Measurements from ENCODE around the gene TMEM254. TPM values are rescaled to one million over a fixed set of nuclear protein-coding genes. Genes with fewer than 3 reads are reported as not detected.
"Not testable (repeated sequence)": the region's sequence is repeated elsewhere in the genome, so short reads cannot be mapped to it uniquely, and the experiment has no call there.

The TMEM254 gene, protein sequence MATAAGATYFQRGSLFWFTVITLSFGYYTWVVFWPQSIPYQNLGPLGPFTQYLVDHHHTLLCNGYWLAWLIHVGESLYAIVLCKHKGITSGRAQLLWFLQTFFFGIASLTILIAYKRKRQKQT
- 22.1 TPM for polyA plus RNA-seq (2013, experiment 1 of 2; ENCODE audit: insufficient read length)
- polyA plus RNA-seq (2013, experiment 2 of 2; ENCODE audit: insufficient read length), result 20.7 TPM

DNA sequence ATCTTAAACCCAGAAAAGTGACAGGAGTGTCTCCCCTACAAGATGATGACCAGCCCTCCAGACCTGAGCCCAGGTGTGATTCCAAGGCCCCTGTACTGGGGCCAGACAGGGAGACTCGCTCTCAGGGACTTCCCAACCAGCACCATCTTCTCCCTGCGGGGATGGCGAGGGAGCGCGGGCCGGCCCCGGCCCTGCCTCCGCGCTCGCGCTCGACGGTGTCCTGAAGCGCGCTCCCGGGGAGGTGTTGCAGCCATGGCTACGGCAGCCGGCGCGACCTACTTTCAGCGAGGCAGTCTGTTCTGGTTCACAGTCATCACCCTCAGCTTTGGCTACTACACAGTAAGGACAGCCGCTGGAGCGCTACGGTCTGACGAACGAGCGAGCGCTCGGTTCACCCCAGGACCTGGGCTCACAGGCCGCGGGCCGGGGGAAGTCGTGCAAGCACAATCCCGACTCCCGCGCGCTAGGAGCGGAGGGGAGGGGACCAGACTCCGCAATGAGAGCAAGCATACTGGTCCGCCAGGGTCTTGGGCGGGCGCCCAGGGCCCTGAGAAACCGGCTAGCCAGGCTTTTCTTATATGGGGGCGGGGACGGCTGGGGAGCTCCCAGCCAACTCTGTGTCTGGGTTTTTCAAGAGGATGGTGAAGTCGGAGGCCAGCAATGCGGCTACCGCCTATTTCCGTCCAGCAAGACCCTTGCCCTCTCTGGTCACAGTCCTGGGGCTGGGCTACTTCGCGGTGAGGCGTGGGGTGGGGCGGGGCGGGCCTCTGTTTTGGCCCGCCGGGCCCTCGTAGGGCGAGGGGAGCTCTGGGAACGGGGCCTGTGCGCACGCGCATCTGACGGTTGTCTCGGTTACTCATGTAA lies at the start of gene TMEM254:
TSS of gene TMEM254 (plus strand) at position 218 of the 864 bp plus-strand sequence. CDS start at position 253, 35 bp downstream.
- DNase-seq, result peak; percentile 85

DNA sequence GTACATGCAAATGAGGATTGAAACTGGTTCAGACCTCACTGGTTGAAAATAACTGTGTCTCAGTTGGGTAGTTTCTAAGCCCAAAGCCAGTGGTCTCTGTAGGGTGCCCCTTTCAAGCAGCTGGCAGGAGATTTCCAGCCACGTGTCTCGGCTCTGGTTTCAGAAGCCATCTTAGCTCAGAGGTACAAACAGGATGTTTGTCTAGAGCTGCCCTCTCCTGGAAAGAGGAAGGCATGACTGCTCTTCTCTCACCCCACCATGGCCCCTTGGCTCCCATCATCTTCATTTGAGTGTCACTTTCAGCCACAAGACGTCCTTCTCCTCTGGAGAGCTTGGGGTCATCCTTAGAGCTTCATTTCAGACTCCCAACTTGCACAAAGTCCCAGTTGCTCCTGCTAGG lies 49.3 kb upstream of the TMEM254 start:
- DNase-seq, result not testable (repeated sequence)

DNA sequence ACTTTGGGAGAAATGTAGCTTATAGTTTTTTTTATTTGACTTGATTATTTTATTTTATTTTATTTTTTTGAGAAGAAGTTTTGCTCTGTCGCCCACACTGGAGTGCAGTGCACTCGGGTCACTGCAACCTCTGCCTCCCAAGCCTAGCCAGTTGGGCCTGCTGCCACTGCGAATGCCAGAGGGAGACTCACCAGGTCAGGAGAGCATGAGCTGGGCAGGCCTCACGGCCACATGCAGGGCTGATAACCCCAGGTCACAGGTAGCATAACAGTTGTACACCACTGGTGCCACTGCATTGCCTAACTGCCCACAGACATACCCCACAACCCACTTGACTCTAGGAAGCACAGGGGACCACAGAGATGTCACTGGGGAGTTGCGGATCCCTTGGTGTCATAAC lies 48.6 kb upstream of the TMEM254 start:
- not testable (repeated sequence) for DNase-seq

DNA sequence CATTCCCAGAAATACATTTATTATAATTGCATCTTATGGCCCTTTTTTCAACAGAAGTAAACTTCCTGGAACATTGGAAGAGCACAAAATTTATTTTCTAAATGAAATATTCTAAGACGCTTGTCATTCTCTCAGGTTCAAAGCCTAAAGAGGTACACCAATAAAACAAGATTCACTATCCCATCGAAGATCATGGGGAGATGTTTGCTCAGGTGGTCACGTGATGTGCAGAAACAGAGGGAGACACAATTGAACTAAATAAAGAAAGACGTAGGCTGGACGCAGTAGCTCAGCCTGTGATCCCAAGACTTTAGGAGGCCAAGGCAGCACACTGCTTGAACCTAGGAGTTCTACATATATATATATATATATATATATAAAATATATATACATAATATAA lies 46.0 kb upstream of the TMEM254 start:
- no peak for DNase-seq

DNA sequence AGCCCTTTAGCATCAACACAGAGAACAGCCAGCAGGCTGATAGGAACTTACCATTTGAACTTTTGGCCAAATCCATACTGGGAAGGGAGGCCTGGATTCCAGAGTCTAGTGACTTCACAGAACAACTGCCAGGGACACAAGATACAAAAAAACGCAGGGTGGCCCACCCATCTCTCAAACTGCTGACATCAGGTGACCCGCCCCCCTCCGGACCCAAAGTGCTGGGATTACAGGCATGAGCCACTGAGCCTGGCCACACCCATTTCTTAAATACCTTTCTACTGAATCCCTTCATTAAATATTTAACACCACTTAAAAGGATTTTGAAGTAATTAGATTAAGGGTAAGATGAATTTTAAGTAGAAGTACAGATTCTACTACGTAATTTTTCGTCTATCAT lies 43.7 kb upstream of the TMEM254 start:
- not testable (repeated sequence) for DNase-seq

DNA sequence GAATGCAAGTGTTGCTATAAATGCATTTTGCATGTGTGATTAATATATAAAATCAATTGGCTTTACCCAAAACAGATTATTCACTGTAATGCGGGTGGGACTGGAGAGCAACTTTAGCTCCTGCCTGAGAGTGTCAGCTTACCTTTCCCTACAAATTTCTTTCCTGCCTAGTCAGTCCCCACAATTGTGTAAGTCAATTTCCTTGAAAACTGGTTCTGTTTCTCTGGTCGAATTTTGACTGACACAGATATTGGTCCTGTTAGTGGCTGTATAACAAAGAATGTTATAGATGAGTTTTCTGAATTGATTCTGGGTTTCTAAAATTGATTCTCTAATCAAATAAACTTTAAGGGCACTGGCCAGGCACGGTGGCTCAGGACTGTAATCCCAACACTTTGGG lies 43.0 kb upstream of the TMEM254 start:
- not testable (repeated sequence) for DNase-seq

DNA sequence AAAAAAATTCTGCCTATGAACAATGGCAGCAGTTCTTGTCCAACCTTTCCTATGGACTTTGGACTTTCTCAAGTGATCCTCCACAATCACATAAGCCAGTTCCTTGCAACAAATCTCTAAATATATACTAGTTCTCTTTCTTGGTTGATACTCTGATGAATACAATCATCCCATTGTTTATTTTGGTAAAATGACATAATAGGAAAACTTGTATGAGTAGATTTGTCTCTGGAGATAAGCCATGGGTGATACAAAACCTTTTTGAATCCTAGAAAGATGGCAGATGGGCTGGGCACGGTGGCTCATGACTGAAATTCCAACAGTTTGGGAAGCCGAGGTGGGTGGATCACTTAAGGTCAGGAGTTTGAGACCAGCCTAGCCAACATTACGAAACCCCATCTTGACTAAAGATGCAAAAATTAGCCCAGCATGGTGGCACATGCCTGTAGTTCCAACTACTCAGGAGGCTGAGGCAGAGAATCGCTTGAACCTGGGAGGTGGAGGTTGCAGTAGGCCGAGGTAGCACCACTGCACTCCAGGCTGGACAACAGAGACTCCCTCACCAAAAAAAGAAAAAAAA lies 41.5 kb upstream of the TMEM254 start:
- not testable (repeated sequence) for DNase-seq

DNA sequence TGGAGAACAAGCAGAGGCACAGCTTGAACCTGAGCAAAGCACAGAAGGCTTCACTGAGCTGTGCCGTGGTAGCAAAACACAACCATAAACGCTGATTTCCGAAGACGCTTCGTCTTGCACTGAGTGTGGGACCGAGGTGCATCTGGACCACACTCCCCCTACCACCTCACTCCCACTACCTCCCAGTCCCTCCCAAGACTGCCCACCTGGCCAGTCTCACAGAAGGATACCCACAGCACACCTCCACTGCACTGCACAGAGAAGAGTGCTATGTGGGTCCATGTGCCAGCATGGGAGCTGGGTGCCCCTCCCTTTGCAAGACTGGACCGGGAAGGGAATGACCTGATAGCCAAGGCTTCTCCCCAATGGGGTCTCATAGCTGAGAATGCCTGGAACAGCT lies 40.2 kb upstream of the TMEM254 start:
- not testable (repeated sequence) for DNase-seq

DNA sequence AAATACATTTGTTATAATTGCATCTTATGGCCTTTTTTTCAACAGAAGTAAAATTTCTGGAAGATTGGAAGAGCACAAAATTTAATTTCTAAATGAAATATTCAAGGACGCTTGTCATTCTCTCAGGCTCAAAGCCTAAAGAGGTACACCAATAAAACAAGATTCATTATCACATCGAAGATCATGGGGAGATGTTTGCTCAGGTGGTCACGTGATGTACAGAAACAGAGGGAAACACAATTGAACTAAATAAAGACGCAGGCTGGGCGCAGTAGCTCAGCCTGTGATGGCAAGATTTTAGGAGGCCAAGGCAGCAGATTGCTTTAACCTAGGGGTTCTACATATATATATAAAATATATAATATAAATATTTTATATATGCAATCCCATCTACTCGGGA lies 37.3 kb upstream of the TMEM254 start:
- DNase-seq, result no peak

DNA sequence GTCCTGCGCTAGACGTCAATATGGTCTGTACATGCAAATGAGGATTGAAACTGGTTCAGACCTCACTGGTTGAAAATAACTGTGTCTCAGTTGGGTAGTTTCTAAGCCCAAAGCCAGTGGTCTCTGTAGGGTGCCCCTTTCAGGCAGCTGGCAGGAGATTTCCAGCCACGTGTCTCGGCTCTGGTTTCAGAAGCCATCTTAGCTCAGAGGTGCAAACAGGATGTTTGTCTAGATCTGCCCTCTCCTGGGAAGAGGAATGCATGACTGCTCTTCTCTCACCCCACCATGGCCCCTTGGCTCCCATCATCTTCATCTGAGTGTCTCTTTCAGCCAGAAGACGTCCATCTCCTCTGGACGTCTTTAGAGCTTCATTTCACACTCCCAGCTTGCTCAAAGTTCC lies 33.5 kb upstream of the TMEM254 start:
- DNase-seq, result not testable (repeated sequence)

DNA sequence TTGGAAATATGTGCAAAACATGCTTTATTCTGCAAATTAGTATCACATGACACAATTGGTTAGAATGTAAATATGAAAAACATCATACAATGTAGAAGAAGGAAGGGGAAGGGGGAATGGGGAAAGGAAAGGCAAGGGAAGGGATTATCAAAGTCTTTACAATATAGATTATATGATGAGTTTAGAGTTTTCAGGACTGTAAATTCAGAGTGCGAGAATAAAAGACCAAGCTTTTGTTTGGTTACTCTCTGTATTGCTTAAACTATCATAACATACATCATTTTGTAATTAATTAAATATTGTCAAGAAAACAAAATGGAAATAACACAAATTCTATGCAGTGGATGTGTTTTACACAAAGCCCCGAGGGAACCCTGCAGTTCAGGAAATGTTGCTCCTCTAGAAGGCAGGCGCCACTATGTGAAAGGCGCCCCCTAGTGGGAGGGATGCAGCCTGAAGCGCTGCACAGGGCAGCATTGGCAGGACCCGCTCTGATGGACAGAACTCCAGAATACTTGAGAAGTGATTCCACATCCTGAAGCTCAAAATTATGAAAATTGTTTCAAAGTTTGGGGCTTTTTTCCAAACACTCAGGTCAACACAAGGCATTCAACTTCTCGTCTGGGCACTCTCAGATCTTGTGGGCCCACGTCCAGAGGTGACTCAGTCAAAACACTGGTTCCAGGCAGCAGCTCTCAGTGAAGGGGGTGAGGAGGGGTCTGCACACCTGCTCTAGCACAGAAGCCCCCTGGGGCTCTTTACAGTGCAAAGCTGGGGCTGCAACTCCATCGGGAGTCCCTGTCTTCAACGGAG lies 31.6 kb upstream of the TMEM254 start:
- peak; percentile 58 for DNase-seq

DNA sequence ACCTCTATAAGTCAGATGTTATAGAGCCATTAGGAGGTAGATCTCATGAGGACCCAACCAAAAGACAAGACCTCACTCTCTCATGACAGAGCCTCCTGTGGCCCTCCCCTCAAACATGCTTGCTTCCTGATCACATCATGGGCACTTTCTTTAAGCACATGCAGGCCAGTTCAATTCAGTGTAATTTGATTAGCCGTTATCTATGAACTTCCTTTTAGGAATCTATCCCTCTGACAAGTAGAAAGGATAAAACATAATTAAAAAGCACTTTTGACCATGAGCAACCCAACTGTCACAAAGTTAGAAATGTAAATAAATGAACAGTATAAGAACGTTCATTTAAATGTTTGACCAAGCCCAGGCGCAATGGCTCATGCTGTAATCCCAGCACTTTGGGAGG lies 27.7 kb upstream of the TMEM254 start:
- no peak for DNase-seq

DNA sequence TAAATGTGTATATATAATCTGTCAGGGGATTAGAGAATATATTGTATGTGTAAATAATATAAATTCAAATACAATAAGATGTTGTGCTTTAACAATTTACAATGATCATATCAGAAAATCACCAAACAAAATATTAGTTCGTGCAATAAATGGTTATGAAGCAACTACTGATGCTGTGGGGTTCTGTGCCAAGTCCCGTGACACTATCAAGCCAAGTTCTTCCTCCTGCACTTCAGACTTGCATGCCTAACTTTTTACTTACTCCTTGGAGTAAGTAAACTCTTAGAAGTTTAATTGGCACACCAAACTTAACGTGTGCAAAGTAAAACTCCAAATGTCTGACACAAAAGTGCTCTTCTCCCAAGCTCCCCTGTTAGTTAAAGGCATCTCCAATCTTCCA lies 26.5 kb upstream of the TMEM254 start:
- DNase-seq, result no peak

DNA sequence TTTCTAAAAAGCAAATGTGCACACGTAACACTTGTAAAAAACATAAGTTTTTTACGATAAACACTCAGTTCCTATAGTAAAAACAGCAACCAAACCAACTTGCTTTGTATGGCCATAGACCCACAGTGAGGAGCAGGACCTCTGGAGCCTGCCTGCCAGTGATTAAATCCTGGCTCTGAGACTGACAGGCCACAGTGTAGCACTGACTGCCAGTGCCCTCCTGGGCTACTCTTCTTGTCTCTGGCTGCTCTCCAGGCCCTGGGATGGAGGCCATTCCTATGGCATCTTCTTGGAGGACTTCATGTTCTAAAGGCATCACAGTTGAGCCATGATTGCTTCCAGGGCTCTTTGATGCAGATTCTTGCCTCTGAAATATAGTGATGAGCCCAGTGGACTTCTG lies 22.7 kb upstream of the TMEM254 start:
- DNase-seq, result no peak

DNA sequence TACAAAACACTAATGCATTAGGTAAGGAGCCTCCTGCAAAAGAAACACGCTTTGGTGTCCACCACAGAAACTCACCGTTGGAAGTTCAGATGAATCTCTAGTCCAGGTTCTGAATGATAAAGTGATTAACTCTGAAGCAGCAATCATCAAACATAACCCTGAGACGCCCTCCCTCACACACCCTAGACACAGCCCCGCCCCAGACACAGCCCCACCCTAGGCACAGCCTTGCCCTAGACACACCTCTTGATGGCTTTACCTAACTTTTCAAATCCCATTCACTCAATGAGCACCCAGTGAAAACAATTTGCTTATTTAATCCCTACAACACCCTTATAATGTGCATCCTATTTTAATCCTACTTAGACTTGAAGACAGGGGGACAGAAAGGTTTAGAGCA lies 21.3 kb upstream of the TMEM254 start:
- no peak for DNase-seq

DNA sequence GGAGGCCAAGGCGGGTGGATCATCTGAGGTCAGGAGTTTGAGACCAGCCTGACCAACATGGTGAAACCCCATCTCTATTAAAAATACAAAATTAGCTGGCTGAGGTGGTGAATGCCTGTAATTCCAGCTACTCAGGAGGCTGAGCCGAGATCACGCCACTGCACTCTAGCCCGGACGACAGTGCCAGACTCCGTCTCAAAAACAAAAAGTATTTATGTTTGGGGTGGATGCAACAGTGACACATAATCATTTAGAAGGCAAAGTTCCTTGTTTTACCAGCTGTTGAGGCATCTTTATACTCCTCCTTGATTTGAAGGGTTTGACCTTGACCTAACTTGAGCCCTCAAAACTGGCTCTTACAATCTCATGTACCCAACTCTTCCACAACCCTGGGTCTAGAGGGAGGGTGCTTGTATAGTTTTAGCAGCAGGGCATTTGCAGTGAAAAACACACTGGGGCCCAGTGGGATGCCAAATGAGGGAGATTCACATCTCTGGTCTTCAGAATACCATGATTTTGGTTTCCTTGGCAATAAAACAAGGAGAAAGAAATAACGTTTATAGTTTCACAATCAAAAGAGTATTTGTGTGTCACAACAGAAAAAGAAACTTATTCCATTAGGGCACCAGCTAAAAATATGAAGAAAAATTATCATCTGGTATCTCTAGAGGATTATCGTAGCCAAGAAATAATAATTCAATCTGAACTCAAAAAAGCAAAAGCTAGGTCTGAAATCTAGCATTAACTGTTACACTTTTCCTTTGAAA lies 14.2 kb upstream of the TMEM254 start:
- DNase-seq, result no peak

DNA sequence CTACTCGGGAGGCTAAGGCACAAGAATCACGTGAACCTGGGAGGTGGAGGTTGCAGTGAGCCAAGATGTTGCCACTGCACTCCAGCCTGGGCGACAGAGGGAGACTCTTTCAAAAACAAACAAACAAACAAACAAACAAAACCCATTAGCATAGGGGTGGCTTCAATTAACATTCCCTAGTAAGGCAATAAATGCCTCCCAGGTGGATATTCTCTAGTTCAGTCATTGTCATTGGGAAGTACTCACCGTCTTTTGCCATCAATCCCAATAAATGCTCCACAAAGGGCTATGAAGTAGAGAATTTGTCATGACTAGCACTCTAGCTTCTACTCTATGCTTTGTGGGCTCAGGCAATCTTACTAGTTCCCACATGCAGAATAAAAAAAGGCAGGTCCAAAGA lies 11.7 kb upstream of the TMEM254 start:
- no peak for DNase-seq

DNA sequence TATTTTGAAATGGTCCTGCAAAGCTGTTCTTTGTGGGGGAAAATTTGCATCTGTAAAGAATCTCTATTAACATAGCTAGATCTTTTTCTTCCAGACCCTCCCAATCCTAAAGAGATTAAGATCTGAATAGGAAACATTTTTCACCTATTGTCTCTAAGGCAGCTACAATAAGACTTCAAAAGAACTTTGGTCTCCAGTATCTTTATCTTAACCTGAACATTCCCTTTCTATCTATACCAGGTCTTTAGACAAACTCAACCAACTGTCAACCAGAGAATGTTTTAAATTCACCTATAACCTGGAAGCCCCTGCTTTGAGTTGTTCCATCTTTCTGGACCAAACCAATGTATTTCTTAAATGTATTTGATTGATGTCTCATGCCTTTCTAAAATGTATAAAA lies 10.6 kb upstream of the TMEM254 start:
- not testable (repeated sequence) for DNase-seq

DNA sequence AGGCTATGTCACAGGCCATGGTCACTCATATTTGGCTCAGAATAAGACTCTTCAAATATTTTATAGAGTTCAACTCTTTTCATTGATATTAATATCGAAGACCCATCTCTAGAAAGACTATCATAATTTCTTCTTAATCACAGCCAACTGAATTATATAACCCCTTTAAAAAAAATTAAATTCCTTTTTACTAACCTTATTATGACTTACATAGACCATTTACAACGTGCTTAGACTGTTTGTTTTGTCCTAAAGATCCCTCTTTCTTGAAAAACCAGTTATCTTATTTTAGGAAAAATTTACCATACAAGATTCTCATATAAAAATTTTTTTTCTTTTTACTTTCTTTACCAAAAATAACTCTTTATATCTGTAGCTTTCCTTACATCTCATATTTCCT lies 10.2 kb upstream of the TMEM254 start:
- no peak for DNase-seq

DNA sequence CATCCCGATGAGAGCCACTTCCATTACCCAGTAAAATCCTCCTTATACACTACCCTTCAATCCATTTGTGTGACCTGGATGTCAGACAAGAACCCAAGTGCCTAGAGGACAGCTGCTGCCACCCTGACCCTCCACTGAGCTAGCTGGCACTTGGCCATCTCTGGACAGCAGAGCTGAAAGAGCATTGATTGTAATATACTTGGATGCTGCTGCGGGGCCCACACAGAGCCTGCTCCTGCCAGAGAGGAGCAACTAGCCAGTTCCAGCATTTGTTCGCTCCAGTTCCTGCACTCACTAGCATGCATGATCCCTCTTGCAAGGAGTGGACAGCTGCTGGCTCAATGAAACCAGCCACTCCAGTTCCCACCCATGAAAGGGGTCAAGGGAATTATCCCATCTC lies 8.4 kb upstream of the TMEM254 start:
- no peak for DNase-seq

DNA sequence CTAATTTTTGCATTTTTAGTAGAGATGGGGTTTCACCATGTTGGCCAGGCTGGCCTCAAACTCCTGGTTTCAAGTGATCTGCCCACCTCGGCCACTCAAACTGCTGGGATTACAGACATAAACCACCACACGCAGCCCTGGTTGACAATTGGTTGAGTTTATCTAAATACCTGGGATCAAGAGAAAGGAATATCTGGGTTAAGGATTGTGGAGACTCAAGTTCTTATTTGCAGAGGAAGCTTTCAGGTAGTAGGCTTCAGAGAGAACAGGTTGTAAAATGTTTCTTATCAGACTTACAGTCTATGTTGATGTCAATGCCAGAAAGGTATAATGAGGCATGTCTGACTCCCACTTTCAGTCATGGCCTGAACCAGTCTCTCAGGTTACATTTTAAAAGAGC lies 5.9 kb upstream of the TMEM254 start:
- no peak for DNase-seq

DNA sequence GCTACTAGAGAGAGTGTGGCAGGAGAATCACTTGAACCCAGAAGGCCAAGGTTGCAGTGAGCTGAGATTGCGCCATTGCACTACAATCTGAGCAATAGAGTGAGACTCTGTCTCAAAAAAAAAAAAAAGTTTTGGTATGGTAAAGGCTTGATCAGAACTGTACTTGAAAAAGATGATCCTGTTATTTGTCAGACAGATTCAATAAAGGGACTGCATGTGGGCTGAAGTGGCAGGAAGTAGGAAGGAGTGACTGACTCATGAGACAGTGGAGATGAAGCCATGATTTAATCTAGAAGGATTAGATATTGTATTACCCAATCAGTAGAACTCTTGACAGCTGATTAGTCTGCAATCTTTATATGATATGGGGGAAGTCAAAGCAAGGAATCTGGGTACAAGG lies 2.7 kb upstream of the TMEM254 start:
- DNase-seq, result peak; percentile 25
